NT2/D1 (cell line): Measurements from ENCODE around the gene SMAD2.
"Not testable (repeated sequence)": the region's sequence is repeated elsewhere in the genome, so short reads cannot be mapped to it uniquely, and the experiment has no call there.

Experiments
- DNase-seq: peaks from one replicate; pipeline ENCODE4 v3.0.0-alpha.2; 2011; ENCODE audit warnings: low read depth, low spot score
- H3K27me3 ChIP-seq: 2 replicates; pipeline ENCODE4 v1.6.0; 2011; ENCODE audit warnings: mild to moderate bottlenecking; ENCODE audit not compliant: insufficient read length, insufficient read depth
- H3K36me3 ChIP-seq: 2 replicates; pipeline ENCODE4 v1.6.1; 2011; ENCODE audit warnings: mild to moderate bottlenecking, low read length, mixed read lengths; ENCODE audit not compliant: insufficient read depth, insufficient read length
- H3K4me1 ChIP-seq: 2 replicates; pipeline ENCODE4 v1.5.1; 2011; ENCODE audit not compliant: insufficient read depth, insufficient read length
- H3K4me3 ChIP-seq: 2 replicates; pipeline ENCODE4 v1.5.1; 2011; ENCODE audit warnings: low read depth; ENCODE audit not compliant: insufficient read length
- H3K9ac ChIP-seq: 2 replicates; pipeline ENCODE4 v1.6.0; 2011; ENCODE audit warnings: low read depth; ENCODE audit not compliant: insufficient read length
- H3K9me3 ChIP-seq: 2 replicates; pipeline ENCODE4 v1.5.1; 2011; ENCODE audit warnings: mild to moderate bottlenecking, low read length; ENCODE audit not compliant: insufficient read depth
- SUZ12 ChIP-seq: IDR thresholded peaks from 2 replicates; pipeline ENCODE4 v1.6.1; 2011; ENCODE audit not compliant: insufficient read length, insufficient read depth; ENCODE audit errors: extremely low read depth
- YY1 ChIP-seq: IDR thresholded peaks from 2 replicates; pipeline ENCODE4 v1.6.1; 2011; ENCODE audit not compliant: insufficient read length, insufficient read depth
- ZNF274 ChIP-seq: IDR thresholded peaks from 2 replicates; pipeline ENCODE4 v1.6.1; 2011; ENCODE audit warnings: mild to moderate bottlenecking, low read depth, low read length

Gene SMAD2

DNA sequence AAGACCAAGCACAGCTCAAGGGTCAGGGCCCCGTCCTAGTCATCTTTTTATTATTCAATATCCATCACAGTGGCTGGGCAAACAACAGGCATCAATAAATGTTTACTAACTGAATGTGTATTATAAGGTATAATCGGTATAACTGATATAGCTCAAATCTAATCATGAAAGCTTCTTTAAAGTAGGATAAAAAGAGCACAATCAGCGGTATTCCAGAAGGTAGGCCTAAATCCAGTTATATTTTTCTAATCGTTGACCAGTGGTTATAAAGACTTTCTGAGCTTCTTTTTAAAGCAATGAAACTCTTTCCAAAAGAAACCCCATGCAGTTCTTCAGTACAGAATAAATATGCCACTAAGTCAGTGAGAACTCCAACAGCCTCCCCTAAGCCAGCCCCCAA lies 92.1 kb downstream of the SMAD2 start:
- H3K27me3 ChIP-seq = no peaks in the 10 kb centered on the region
- H3K9ac ChIP-seq = no peak overlapping the region
- no peaks in the 10 kb centered on the region for H3K4me1 ChIP-seq
- no peaks in the 10 kb centered on the region for H3K9me3 ChIP-seq
- TF ChIP-seq SUZ12 (no peak), YY1 (no peak), ZNF274 (no peak)
- no peak overlapping the region for H3K4me3 ChIP-seq
- no peak for DNase-seq
- peaks cover 35% of the 10 kb centered on the region for H3K36me3 ChIP-seq

DNA sequence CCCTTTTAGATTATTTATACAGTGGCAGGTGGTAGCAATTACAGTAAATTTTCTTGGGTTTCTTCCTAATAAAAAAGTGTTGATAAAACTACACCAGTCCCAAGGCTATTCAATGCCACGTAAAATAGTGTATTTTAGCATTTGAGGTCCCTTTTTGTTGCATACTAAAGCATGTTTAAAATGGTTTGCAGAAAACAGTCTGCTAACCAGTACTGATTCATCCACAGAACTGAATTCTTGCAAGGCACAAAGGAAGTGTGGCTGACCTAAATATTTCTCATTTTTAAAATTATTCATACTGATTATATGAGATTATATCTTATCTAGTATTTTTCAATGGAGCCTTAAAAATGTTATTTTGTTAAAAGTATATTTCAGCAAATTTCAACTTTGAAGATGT lies 98.1 kb downstream of the SMAD2 start:
- H3K36me3 ChIP-seq = peaks cover 16% of the 10 kb centered on the region
- DNase-seq = no peak
- H3K27me3 ChIP-seq = no peaks in the 10 kb centered on the region
- H3K9ac ChIP-seq = no peak overlapping the region
- TF ChIP-seq YY1 = no peak
- no peak for TF ChIP-seq SUZ12
- H3K4me1 ChIP-seq = no peaks in the 10 kb centered on the region
- no peak overlapping the region for H3K4me3 ChIP-seq
- peaks cover 6% of the 10 kb centered on the region; the same call in 1 of the 2 replicates for H3K9me3 ChIP-seq

DNA sequence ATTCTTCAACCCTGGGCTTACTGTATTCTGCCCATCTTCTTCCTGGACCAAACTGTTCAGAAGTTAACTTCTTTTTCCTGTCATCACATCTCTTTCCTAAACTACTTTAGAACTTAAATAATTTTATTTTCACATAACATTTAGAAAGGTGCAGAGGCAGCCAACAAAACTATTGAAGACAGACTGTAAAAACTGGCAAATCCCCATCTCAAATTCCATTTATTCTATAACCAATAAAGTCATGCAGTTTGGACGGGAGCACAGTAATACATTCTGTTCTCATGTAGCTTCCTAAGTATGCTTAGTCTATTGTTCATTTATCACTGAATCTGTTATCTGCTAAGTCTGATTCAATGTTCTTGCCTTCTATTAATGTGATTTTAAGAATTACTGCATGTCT lies 99.1 kb downstream of the SMAD2 start:
- Histone ChIP-seq H3K4me1 (no peaks in the 10 kb centered on the region), H3K9ac (no peak overlapping the region), H3K27me3 (no peaks in the 10 kb centered on the region), H3K36me3 (peaks cover 18% of the 10 kb centered on the region), H3K4me3 (no peak overlapping the region), H3K9me3 (peaks cover 12% of the 10 kb centered on the region; the same call in 1 of the 2 replicates)
- no peak for TF ChIP-seq ZNF274
- TF ChIP-seq SUZ12 = no peak
- TF ChIP-seq YY1 = no peak
- DNase-seq = no peak

DNA sequence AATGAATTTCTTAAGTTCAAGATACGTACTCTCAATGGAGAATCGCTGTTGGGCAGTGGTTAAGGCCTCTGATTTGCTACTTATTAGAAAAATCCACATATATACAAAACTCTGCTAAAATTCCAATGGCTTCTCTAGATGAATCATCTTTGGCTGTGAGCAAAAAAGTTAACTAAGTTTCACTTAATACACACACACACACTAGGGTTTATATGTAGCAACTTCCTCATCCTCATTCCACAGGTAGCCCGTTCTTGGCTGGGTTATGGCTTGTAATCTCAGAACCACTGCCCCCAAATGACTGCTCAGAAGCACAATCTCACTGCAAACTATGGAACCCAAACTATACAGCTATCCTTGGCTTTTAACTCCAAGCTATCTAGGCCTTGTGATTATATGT lies 99.7 kb downstream of the SMAD2 start:
- Histone ChIP-seq H3K4me1 (no peaks in the 10 kb centered on the region), H3K4me3 (no peak overlapping the region), H3K9me3 (peaks cover 15% of the 10 kb centered on the region; the same call in 1 of the 2 replicates), H3K36me3 (peaks cover 20% of the 10 kb centered on the region), H3K27me3 (no peaks in the 10 kb centered on the region), H3K9ac (no peak overlapping the region)
- no peak for DNase-seq
- TF ChIP-seq YY1 = no peak
- TF ChIP-seq ZNF274 = no peak
- TF ChIP-seq SUZ12 = no peak

DNA sequence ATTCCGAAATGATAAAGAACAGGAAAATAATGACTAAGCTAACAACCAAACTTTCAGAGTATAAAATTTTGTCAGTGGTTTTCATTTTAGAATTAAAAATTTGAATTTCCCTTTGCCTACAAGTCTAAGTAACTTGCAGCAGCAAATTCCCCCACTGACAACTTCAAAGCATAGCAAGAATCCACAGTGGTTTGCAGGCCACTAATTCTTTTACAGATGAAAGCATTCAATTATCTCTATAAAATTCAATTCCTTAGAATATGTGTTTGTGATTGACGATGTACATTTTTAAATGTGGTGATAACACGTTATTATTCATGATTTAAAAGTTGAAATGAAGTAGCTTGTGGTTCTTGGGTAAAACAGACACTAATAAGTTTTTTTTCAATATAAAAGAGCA lies 100.6 kb downstream of the SMAD2 start:
- TF ChIP-seq YY1 = no peak
- no peak for TF ChIP-seq ZNF274
- TF ChIP-seq SUZ12 = no peak
- H3K36me3 ChIP-seq = peaks cover 26% of the 10 kb centered on the region
- H3K4me3 ChIP-seq = no peak overlapping the region
- H3K9me3 ChIP-seq = peaks cover 15% of the 10 kb centered on the region; the same call in 1 of the 2 replicates
- no peak overlapping the region for H3K9ac ChIP-seq
- no peak for DNase-seq
- H3K4me1 ChIP-seq = no peaks in the 10 kb centered on the region
- H3K27me3 ChIP-seq = no peaks in the 10 kb centered on the region

DNA sequence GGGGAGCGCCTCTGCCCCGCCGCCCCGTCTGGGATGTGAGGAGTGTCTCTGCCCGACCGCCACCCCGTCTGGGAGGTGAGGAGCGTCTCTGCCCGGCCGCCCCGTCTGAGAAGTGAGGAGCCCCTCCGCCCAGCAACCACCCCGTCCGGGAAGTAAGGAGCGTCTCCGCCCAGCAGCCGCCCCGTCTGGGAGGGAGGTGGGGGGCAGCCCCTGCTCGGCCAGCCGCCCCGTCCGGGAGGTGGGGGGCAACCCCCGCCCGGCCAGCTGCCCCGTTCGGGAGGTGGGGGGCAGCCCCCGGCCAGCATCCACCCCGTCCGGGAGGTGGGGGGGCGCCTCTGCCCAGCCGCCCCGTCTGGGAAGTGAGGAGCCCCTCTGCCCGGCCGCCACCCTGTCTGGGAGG lies 102.4 kb downstream of the SMAD2 start:
- Histone ChIP-seq H3K9me3 (peaks cover 15% of the 10 kb centered on the region; the same call in 1 of the 2 replicates), H3K36me3 (peaks cover 23% of the 10 kb centered on the region)
- not testable (repeated sequence) for H3K4me3 ChIP-seq, H3K9ac ChIP-seq, H3K27me3 ChIP-seq, DNase-seq, H3K4me1 ChIP-seq

DNA sequence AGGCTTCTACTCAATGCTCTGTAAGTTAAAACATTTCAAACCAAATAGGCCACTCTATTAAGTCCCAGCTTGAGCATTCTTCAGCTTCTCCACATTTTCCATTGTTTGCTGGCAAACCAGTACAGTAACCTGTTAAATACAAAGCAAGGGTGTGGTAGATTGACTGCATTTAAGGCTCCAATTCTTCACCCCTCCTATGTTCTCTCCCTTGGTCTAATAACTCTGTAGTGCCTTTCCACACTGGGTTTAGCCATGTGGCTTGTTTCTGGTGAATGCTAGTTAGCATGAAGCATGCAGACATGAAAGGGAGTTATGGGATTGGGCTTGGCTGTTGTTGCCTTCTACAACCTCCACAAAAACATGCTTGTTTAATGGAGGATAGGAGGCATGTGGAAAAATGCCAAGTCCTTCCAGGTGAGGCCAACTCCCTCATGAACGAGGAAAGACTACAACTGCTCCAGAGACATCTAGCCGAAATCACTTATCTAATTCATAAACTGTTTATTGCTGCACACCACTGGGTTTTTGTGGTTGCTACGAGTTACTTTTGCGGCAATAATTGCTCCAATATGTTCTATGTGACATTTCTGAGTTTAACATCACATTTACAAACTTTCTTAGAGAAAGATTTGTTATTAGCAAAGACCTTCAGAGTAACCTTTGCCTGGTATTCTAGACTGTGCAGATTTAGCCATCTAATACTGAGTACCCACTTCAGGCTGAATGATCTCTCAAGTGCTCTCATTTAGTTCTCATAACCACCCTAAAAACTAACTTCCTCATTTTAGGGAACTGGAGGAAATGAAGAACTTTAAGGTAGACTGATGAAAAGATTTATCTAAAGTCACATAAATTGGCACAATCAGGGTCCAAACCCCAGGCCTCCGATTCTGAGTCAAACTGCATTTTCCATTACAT lies 104.0 kb downstream of the SMAD2 start:
- H3K9me3 ChIP-seq = peaks cover 15% of the 10 kb centered on the region; the same call in 1 of the 2 replicates
- no peak overlapping the region for H3K9ac ChIP-seq
- no peak for DNase-seq
- H3K4me1 ChIP-seq = no peaks in the 10 kb centered on the region
- no peaks in the 10 kb centered on the region for H3K27me3 ChIP-seq
- no peak for TF ChIP-seq YY1
- TF ChIP-seq ZNF274 = no peak
- TF ChIP-seq SUZ12 = no peak
- peaks cover 17% of the 10 kb centered on the region for H3K36me3 ChIP-seq
- no peak overlapping the region for H3K4me3 ChIP-seq

DNA sequence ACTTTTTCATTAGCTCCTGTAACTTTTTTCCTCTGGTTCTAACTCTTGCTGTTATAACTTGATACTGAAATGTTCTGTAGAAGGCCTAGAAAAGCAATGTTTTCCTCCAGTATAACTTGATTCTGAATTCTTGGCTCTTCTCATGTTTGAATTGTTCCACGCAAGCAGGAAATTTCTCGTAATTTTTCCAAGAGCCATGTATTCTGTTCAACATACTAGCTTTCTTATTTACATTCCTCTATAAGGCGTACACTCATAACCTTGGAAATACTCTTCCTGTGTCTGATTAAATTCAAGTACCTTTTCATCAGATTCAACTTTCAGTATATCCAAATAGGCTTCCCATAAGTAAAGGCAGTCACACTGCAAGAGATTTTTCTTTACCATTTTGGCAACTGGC lies 109.1 kb downstream of the SMAD2 start:
- H3K9me3 ChIP-seq = 0 out of 2 replicates have a peak, but pooled peaks cover 2% of the 10 kb centered on the region
- H3K36me3 ChIP-seq = peaks cover 8% of the 10 kb centered on the region
- H3K9ac ChIP-seq = no peak overlapping the region
- DNase-seq = no peak
- H3K4me3 ChIP-seq = no peak overlapping the region
- no peaks in the 10 kb centered on the region for H3K27me3 ChIP-seq
- no peaks in the 10 kb centered on the region for H3K4me1 ChIP-seq
- TF ChIP-seq SUZ12 = no peak
- no peak for TF ChIP-seq YY1
